Kasumi-1 (cell line): Measurements from ENCODE around the gene PTPRQ.

ENCODE experiments used
- DNase-seq, 2 experiments: peaks; one replicate each; lab custom pipeline; 2025; lab: John Stamatoyannopoulos, UW

The PTPRQ gene

GRCh38 chr12:80701388-80701787 is 257.4 kb downstream of the PTPRQ start:
- DNase-seq, result no peak

GRCh38 chr12:80702889-80703805 is 259.1 kb downstream of the PTPRQ start:
- no peak for DNase-seq

GRCh38 chr12:80704420-80704819 is 260.4 kb downstream of the PTPRQ start:
- no peak for DNase-seq

GRCh38 chr12:80707126-80707829 is 263.2 kb downstream of the PTPRQ start, which contains the start of gene MYF6:
Gene MYF6 (plus strand): TSS chr12:80707634. CDS start chr12:80707720, 86 bp downstream.
- no peak for DNase-seq

GRCh38 chr12:80707830-80708258 is 263.8 kb downstream of the PTPRQ start:
- no peak for DNase-seq

GRCh38 chr12:80708259-80708974 is 264.4 kb downstream of the PTPRQ start:
- no peak for DNase-seq

GRCh38 chr12:80708975-80709328 is 264.9 kb downstream of the PTPRQ start:
- no peak for DNase-seq

- no peak for DNase-seq
Measured at GRCh38 chr12:80709811-80710726, 266.0 kb downstream of the PTPRQ start.

GRCh38 chr12:80710727-80711449 is 266.9 kb downstream of the PTPRQ start:
- no peak for DNase-seq

- no peak for DNase-seq
Measured at GRCh38 chr12:80711866-80712265, 267.8 kb downstream of the PTPRQ start.

GRCh38 chr12:80712866-80713265 is 268.8 kb downstream of the PTPRQ start:
- DNase-seq, result no peak

- DNase-seq, result no peak
Measured at GRCh38 chr12:80713419-80713818, 269.4 kb downstream of the PTPRQ start.

GRCh38 chr12:80714055-80714454 is 270.0 kb downstream of the PTPRQ start:
- no peak for DNase-seq

- no peak for DNase-seq
Measured at GRCh38 chr12:80714846-80715245, 270.8 kb downstream of the PTPRQ start.

GRCh38 chr12:80715713-80716249 is 271.7 kb downstream of the PTPRQ start:
- DNase-seq, result no peak

GRCh38 chr12:80716696-80717469 is 272.8 kb downstream of the PTPRQ start, which contains the start of gene MYF5:
Gene MYF5 (plus strand): TSS chr12:80716912. CDS start chr12:80717064, 152 bp downstream.
- no peak for DNase-seq

- DNase-seq, result no peak
Measured at GRCh38 chr12:80717856-80718255, 273.8 kb downstream of the PTPRQ start.

GRCh38 chr12:80720516-80720915 is 276.5 kb downstream of the PTPRQ start:
- DNase-seq, result no peak

- no peak for DNase-seq
Measured at GRCh38 chr12:80721326-80721725, 277.3 kb downstream of the PTPRQ start.
